Thoracic aorta (tissue), 2 donors: ENCODE data around the gene ZNF557. TPM values are rescaled to one million over a fixed set of nuclear protein-coding genes. Genes with fewer than 3 reads are reported as not detected.

ENCODE experiments used
- ATAC-seq: fragments of 150-250 bp; one replicate; pipeline ENCODE4 v1.8.0; 2017; ENCODE audit warnings: low read depth; ENCODE audit not compliant: insufficient number of reproducible peaks, low FRiP score
- DNase-seq: peaks from one replicate; pipeline ENCODE4 v3.0.0-alpha.2; 2020; ENCODE audit warnings: low spot score
- H3K27ac ChIP-seq, 2 donors: fragments of 200-600 bp; sonication (generic); 1 replicate in 1 of 2; 2 replicates in 1 of 2; pipeline ENCODE4 v1.5.1; 2016; ENCODE audit warnings: mild to moderate bottlenecking in 2 of 2, moderate library complexity in 2 of 2
- H3K27me3 ChIP-seq: fragments of 200-600 bp; sonication (generic); replicated peaks from 2 replicates; pipeline ENCODE4 v1.6.0; 2016; ENCODE audit warnings: mild to moderate bottlenecking; ENCODE audit not compliant: insufficient read depth
- H3K36me3 ChIP-seq: fragments of 200-600 bp; sonication (generic); one replicate; pipeline ENCODE4 v1.5.1; 2016
- H3K4me1 ChIP-seq, 2 donors: fragments of 200-600 bp; sonication (generic); 1 replicate in 1 of 2; 2 replicates in 1 of 2; pipeline versions ENCODE4 v1.5.1 to v1.6.0; 2016; ENCODE audit warnings: low read depth in 2 of 2, mild to moderate bottlenecking in 1 of 2; ENCODE audit not compliant: control insufficient read depth in 1 of 2
- H3K4me3 ChIP-seq: fragments of 200-600 bp; sonication (generic); 2 replicates; pipeline ENCODE4 v1.5.1; 2016; ENCODE audit warnings: mild to moderate bottlenecking
- H3K9me3 ChIP-seq: fragments of 200-600 bp; sonication (generic); 2 replicates; pipeline ENCODE4 v1.5.1; 2016
- CTCF ChIP-seq: fragments of 200-600 bp; sonication (generic); IDR thresholded peaks from one replicate; pipeline ENCODE4 v1.5.1; 2019; ENCODE audit warnings: antibody characterized with exemption
- total RNA-seq, 2 donors: library from RNA; depleted of rRNA; stranded (reverse); fragments of >200 nt; gene quantifications; one replicate each; pipeline versions ENCODE4 v1.1.0 to v1.2.3, GENCODE V29; 2016

Gene ZNF557
- total RNA-seq, 2 donors from 2014 or later, result 8.3 to 12.1 TPM

- Histone ChIP-seq H3K27me3 (no peaks in the 10 kb centered on the region), H3K4me3 (peak overlapping the region; percentile 92), H3K9me3 (peaks cover 7% of the 10 kb centered on the region), H3K4me1 (no peaks in the 10 kb centered on the region), H3K27ac (peak overlapping the region; percentile 83 to 97), H3K36me3 (no peaks in the 10 kb centered on the region)
- ATAC-seq (no peak), DNase-seq (no peak)
- TF ChIP-seq CTCF, result no peak
These were observed 30.1 kb downstream of the ZNF557 start for GRCh38 chr19:7099597-7099921.

GRCh38 chr19:7101498-7102253 is 32.2 kb downstream of the ZNF557 start:
- ATAC-seq (no peak), DNase-seq (no peak)
- H3K4me3 ChIP-seq, result no peak overlapping the region
- no peaks in the 10 kb centered on the region for H3K27me3 ChIP-seq
- H3K27ac ChIP-seq, result no peak overlapping the region
- H3K9me3 ChIP-seq, result no peaks in the 10 kb centered on the region
- H3K36me3 ChIP-seq, result no peaks in the 10 kb centered on the region
- TF ChIP-seq CTCF, result no peak
- H3K4me1 ChIP-seq, result no peaks in the 10 kb centered on the region

GRCh38 chr19:7104747-7105447 is 35.4 kb downstream of the ZNF557 start:
- no peaks in the 10 kb centered on the region for H3K9me3 ChIP-seq
- ATAC-seq (no peak), DNase-seq (no peak)
- no peaks in the 10 kb centered on the region for H3K4me1 ChIP-seq
- no peak overlapping the region for H3K27ac ChIP-seq
- no peak overlapping the region for H3K4me3 ChIP-seq
- H3K36me3 ChIP-seq, result no peaks in the 10 kb centered on the region
- no peak for TF ChIP-seq CTCF
- no peaks in the 10 kb centered on the region for H3K27me3 ChIP-seq

- no peak for TF ChIP-seq CTCF
- H3K27me3 ChIP-seq, result no peaks in the 10 kb centered on the region
- H3K27ac ChIP-seq, result no peak overlapping the region
- H3K36me3 ChIP-seq, result no peaks in the 10 kb centered on the region
- ATAC-seq, result no peak
- no peaks in the 10 kb centered on the region for H3K9me3 ChIP-seq
- no peak for DNase-seq
- H3K4me3 ChIP-seq, result no peak overlapping the region
- H3K4me1 ChIP-seq, result no peaks in the 10 kb centered on the region
These were observed 37.5 kb downstream of the ZNF557 start for GRCh38 chr19:7106711-7107657.
